ENCODE data around the gene PIANP.
A peak's percentile ranks its signal among the peaks of the same experiment; 100 is the strongest.
"Not testable (repeated sequence)": the region's sequence is repeated elsewhere in the genome, so short reads cannot be mapped to it uniquely, and the experiment has no call there.

Gene PIANP, protein sequence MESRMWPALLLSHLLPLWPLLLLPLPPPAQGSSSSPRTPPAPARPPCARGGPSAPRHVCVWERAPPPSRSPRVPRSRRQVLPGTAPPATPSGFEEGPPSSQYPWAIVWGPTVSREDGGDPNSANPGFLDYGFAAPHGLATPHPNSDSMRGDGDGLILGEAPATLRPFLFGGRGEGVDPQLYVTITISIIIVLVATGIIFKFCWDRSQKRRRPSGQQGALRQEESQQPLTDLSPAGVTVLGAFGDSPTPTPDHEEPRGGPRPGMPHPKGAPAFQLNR

DNA sequence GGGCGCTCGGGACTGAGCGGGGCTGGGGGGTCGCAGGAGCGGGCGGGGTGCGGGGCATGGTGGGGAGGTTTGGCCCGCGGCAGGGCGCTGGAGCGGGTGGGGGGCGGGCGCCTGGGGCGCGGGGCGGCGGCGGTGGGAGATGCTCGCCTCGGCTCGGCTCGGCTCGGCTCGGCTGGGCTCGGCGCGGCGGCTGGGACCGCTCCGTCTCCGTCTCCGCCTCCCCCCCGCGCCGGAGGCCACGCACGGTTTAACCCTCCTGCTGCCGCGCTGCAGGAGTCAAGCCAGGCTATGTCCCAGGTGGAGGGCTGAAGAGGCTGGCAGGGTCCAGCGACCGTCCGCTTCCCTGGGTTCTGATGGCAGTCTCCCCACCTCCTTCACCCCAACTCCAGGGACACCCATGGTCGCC lies at the start of gene PIANP:
Gene PIANP, minus strand, starts transcription at position 170 of the 406 bp plus-strand sequence. CDS start 2,754 bp downstream, outside the sequence.
- DNase-seq, result peak; percentile 37

DNA sequence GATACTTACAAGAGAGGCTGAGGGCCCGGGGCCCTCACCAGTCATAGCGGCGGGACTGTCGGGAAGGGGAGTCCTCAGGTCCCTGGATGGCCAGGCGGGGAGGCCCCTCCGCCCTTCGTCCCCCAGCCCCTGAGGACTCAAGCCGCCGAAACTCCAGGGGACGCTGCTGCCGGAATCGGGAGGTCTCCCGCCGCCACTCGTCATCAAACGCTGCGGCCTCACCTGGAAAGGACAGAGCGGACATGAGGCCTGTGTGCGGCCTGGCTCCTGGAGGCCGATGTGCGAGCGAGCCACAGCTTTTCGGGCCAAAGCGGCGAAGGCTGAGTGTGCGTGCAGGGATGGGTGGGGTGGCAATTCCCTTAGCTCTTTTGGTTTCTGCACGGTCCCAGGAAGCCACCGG lies 48.1 kb upstream of the PIANP start:
- DNase-seq, result no peak

DNA sequence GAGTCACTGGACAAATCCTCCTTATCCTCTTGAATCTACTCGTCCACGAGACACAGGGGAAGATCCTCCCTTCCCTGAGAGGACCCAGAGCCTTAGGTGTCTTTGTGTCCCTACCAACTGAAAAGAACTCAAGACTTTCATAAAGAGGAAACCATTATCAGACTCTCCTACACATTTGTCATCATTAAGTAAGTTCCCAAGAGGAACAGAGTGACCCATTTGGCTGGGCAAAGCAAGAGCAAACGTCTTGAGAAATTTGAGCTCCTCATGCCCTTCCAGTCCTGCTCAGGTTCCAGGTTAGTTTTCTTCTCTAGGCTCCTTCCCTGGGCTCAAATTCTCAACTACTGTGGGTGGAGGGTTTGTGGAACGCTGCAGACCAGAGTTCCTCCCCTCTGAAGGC lies 46.6 kb upstream of the PIANP start:
- no peak for DNase-seq

DNA sequence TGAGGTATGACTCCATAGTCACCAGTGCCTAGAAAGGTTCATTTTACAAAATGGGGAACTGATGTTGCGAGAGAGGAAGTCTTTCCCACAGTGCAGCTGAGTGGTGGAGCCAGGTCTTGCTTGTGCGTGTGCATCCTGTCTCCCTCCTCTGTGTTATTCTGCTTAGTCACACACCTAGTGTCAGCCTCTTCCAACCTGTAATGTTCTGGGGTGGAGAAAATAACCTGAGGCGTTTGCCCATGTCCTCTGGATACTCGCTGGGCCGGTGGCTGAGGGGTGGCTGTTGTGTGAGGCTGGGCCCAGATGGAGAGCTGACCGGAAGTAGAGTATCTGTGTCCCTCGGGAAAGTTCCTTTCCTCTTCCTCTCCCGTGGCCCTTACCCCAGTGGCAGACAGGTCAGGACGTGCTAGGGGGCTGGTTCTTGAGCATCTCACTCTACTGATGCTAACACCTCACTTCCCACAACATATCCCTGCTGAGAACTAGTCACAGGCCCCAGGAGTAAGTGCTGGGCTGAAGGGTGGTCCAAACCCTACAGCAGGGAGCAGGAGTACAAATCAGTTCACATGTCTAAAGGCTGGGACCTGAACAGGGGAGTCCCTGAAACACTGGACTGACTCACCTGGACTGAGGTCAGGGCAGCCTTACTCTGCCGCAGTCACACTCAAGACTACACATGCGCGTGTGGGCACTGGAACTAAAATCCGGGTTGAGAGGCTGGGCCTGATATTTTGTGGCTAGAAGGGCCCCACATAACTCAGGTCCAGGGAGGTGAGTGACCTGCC lies 45.3 kb upstream of the PIANP start:
- peak; percentile 85 for DNase-seq

DNA sequence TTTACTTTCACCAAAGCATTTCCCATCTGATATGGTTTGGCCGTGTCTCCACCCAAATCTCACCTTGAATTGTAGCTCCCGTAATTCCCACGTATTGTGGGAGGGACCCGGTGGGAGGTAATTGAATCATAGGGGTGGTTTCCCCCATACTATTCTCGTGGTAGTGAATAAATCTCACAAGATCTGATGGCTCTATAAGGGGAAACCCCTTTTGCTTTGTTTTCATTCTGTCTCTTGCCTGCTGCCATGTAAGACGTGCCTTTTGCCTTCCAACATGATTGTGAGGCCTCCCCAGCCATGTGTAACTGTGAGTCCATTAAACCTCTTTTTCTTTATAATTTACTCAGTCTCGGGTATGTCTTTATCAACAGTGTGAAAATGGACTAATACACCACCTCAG lies 42.7 kb upstream of the PIANP start:
- not testable (repeated sequence) for DNase-seq

DNA sequence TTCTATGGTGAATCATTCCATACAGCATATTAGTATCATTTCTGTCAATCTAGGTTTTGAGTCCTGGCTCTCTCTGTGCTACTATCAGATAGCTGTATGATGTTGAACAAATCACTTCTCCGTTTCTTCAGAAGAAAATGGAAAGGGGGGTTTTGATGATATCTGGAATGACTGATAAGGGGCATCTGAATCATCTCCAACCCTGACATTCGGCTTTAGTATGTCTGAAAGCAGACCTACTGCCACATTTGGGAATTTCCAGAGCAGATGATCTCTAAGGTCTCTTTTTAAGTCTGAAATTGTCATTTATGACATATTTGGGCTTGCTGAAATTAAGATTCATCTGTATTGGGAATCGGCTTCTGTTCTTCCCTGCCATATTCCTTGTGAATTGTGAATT lies 42.2 kb upstream of the PIANP start:
- DNase-seq, result no peak

DNA sequence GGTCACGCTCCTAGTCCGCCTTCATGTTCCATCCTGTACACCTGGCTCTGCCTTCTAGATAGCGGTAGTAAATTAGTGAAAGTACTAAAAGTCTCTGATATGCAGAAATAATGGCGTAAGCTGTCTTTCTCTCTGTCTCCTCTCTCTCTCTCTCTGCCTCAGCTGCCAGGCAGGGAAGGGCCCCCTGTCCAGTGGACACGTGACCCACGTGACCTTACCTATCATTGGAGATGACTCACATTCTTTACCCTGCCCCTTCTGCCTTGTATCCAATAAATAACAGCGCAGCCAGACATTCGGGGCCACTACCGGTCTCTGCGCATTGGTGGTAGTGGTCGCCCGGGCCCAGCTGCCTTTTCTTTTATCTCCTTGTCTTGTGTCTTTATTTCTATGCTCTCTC lies 41.5 kb upstream of the PIANP start:
- not testable (repeated sequence) for DNase-seq

DNA sequence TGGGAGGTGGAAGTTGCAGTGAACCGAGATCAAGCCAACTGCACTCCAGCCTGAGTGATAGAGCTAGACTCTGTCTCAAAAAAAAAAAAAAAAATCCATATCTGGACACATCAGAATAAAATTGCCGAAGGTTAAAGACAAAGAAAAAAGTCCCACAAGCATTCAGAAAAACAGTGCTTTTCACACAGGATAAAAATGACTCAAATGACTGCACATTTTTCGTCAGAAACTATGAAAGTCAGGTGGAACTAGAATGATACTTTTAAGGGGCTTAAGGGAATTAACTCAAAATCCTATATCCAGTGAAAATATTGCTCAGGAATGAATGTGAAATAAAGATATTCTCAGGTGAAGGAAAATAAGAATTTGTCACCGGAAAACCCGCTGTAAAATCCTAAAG lies 36.1 kb upstream of the PIANP start:
- DNase-seq, result no peak

DNA sequence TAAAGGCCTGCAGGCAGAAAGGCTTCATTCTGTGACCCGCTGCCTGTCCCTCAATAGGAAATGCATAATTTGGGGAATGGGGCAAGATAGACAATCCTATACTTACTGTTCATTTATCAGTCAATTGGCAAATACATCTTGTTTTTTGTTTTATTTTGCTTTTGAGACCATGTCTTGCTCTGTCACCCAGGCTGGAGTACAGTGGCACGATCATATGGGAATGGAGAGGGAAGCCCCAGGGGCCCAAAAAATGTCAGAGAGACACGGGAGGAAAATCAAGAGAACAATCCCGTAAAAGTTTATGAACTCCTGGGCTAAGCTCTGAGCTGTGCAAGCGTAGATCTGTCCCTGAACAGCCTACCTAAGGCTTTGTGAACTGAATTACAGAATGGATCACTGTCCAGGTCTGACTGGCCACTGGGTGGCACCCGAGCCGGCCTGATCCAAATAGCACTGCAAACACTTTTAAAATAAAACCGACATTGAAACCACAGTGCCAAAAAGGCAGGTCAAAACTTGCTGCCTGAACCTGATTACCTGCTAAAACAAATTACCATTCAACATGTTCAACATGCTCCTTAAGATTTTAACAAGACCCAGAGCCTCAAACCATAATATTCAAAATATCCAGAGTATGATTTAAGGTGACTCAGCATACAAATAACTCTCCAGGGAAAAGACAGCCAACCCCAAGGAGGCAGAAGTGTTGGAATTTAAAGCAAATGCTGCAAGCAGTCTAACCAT lies 35.0 kb upstream of the PIANP start:
- peak; percentile 80 for DNase-seq

DNA sequence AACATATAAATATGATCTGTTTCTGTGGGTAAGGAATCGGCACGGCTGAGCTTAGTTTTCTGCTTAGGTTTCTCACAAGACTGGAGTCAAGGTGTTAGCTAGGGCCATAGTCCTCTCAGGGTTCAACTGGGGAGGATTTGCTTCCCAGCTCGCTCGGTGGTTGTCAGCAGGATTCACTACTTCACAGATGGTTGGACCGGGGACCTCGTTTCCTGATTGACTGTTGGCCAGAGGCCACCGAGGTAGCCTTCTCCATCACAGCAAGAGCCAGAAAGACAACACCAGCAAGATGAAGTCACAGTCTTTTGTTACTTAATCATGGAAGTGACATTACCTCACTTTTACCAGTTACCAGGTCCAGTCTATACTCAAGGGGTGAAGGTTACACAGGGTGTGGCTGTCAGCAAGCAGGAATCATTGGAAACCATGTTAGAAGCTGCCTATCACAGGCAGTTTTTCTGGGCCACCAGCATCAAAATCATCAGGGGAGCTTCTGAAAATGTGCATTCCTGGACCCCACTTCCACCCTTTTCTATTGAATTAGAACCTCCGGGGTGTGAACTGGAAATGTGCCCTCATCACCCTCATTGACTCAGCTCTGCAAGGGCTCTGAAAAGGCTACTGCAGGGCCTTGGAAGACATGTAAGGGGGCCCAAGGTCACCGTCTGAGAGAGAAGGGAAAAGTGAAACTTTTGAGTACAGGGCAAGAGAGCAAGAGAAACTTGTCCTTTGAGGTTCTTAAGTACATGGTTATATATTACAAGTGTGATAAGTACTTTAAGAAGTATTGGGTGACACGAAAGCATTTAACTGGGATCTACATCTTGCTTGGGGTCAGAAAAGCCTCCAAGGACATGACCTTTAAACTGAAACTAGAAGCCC lies 34.1 kb upstream of the PIANP start:
- no peak for DNase-seq

DNA sequence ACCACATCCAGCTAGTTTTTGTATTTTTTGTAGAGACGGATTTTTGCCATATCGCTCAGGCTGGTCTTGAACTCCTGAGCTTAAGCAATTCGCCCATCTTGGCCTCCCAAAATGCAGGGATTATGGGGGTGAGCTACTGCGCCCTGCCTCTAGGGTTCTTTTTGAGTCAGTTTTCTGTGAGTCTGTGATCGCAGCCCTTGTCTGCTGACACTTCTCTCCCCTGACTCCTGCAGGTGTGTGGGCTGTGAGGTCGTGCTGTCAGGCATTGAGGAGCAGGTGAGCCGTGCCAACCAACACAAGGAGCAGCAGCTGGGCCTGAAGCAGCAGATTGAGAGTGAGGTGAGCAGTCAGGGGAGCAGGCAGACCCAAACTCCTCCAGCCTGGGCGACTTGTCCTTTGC lies 29.6 kb upstream of the PIANP start:
- DNase-seq, result no peak

DNA sequence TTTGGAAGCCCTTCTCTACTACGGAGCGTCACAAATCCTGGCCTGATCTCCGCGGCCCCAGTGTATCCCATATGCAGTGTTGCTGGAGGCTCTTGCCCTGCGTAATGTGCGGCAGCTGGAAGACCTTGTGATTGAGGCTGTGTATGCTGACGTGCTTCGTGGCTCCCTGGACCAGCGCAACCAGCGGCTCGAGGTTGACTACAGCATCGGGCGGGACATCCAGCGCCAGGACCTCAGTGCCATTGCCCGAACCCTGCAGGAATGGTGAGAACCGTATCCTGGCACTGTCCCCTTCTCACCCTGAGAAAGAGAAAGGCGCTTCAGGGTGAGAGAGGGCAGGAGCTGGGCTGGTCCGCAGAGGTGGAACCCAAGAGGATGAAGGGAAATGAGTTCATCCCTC lies 28.6 kb upstream of the PIANP start:
- no peak for DNase-seq

DNA sequence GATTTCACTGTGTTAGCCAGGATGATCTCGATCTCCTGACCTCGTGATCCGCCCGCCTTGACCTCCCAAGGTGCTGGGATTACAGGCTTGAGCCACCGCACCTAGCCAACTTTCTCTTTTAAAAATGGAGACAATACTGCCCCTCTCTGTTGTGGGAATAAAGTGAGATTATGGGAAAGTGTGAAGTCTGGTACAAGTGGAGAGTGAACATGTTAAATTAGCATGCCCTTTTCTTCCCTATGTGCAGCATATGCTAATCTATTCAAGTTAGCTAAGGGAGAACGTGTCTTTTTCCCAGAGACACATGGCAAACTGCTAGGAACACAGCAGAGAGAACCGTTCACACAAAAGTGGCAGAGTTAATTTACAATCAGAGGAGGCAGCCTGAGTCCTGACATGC lies 24.7 kb upstream of the PIANP start:
- no peak for DNase-seq

DNA sequence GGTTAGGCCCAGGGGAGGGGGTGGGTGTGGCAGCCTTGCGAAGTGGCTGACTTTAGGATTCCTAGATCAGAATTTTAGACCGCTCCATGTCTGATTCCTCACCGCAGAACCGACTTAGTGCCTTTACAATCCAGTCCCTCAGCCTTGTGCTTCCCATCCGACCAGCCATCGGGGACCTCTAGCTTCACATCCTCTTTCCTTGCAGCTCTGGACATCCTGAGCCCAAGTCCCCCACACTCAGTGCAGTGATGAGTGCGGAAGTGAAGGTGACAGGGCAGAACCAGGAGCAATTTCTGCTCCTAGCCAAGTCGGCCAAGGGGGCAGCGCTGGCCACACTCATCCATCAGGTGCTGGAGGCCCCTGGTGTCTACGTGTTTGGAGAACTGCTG lies 23.8 kb upstream of the PIANP start:
- DNase-seq, result peak; percentile 68

DNA sequence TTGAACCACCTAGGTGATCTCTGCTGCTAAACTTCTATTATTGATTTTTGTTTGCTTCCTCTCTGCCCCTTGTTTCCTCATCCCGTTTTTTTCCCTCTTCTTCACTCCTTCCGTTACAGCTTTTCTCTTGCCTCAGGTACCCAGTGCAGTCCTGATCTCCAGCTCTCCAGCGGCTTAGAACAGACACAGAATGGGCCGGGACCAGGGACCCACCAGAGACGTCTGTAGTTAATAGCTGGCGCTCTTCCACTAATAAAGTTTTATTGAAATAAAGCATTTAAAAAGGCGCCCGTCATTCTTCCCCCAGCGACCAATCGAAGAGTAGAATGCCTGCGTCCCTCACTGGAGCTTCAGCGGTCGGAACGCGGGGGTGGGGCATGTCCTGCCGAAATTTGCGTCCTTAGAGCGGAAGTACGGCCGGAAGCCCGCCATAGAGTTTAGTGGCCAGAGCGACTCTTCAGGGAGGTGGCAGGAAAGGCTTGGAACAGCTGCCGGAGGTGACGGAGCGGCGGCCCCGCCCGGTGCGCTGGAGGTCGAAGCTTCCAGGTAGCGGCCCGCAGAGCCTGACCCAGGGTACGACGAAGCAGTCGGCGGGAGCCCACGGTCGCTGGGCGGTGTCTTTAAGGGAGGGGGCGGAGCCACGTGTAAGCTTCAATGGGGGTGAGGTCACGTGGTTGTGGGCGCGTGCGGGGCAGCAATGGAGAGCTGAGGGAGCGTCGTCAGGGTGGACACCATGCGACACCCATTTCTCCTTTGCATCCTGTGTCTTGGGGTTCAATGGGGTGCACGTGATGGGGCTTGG lies 23.2 kb upstream of the PIANP start, which contains the start of gene COPS7A:
Gene COPS7A, plus strand, starts transcription at position 440 of the 802 bp plus-strand sequence. CDS start 611 bp downstream, outside the sequence.
- DNase-seq, result peak; percentile 100

DNA sequence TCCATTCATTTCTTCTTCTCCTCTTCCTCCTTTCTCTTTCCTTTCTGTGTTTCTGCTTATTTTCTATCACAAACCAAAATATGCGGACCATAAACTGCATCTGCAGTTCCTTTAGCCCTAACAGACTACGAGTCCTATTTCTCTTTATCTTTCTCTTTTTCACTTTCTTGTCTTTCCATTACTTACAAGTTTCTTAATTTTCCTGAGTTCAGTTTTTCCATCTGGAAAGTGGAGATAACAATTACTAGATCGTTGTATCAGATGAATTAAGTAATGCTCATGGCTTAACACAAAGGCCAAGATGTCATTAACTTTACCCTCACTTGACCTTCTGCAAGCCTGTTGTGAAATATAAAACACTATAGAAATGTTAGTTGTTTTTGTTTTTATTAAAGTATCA lies 22.2 kb upstream of the PIANP start:
- DNase-seq, result peak; percentile 38

DNA sequence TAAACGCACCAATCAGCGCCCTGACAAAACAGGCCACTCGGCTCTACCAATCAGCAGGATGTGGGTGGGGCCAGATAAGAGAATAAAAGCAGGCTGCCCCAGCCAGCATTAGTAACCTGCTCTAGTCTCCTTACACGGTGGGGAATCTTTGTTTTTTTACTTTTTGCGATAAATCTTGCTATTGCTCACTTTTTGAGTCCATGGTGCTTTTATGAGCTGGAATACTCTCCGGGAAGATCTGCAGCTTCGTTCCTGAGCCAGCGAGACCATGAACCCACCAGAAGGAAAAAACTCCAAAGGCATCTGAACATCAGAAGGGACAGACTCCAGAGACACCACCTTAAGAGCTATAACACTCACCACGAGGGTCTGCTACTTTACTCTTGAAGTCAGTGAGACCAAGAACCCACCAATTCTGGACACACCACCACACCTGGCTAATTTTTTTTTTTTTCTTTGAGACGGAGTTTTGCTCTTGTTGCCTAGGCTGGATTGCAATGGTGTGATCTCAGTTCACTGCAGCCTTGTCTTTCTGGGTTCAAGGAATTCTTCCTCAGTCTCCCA lies 16.3 kb upstream of the PIANP start:
- no peak for DNase-seq

DNA sequence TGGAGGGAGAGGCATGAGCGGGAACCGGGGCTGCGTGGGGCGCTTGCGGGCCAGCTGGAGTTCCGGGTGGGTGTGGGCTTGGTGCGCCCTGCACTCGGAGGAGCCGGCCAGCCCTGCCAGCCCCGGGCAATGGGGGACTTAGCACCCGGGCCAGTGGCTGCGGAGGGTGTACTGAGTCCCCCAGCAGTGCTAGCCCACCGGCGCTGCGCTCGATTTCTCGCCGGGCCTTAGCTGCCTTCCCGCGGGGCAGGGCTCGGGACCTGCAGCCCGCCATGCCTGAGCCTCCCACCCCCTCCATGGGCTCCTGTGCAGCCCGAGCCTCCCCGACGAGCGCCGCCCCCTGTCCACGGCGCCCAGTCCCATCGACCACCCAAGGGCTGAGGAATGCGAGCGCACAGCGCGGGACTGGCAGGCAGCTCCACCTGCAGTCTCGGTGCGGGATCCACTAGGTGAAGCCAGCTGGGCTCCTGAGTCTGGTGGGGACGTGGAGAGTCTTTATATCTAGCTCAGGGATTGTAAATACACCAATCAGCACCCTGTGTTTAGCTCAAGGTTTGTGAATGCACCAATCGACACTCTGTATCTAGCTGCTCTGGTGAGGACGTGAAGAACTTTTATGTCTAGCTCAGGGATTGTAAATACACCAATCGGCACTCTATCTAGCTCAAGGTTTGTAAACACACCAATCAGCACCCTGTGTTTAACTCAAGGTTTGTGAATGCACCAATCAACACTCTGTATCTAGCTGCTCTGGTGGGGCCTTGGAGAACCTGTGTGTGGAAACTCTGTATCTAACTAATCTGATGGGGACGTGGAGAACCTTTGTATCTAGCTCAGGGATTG lies 15.6 kb upstream of the PIANP start:
- DNase-seq, result not testable (repeated sequence)

DNA sequence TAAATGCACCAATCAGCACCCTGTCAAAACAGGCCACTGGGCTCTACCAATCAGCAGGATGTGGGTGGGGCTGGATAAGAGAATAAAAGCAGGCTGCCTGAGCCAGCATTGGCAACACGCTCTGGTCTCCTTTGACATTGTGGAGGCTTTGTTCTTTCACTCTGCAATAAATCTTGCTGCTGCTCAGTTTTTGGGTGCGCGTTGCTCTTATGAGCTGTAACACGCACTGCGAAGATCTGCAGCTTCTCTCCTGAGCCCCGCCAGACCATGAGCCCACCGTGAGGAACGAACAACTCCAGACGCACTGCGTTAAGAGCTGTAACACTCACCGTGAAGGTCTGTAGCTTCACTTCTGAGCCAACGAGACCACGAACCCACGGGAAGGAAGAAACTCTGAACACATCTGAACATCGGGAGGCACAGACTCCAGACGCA lies 8.4 kb upstream of the PIANP start:
- peak; percentile 39 for DNase-seq

DNA sequence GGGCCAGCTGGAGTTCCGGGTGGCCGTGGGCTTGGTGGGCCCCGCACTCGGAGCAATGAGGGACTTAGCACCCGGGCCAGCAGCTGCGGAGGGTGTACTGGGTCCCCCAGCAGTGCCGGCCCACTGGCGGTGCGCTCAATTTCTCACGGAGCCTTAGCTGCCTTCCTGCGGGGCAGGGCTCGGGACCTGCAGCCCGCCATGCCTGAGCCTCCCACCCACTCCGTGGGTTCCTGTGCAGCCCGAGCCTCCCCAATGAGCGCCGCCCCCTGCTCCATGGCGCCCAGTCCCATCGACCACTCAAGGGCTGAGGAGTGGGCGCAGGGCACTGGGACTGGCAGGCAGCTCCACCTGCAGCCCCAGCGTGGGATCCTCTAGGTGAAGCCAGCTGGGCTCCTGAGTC lies 7.7 kb upstream of the PIANP start:
- DNase-seq, result not testable (repeated sequence)

All from hematopoietic multipotent progenitor cell treated with erythropoietin and hydrocortisone succinate and interleukin-3 and kit ligand, for 4 days (in vitro differentiated cells).